EH (cell line): ENCODE results near the gene NFE2L2.
A peak's percentile ranks its signal among the peaks of the same experiment; 100 is the strongest.
"Not testable (repeated sequence)": the region's sequence is repeated elsewhere in the genome, so short reads cannot be mapped to it uniquely, and the experiment has no call there.

Source experiments
- DNase-seq: peaks from one replicate; pipeline ENCODE4 v3.0.0-alpha.2; 2015; ENCODE audit warnings: low read depth

NFE2L2 gene

DNA sequence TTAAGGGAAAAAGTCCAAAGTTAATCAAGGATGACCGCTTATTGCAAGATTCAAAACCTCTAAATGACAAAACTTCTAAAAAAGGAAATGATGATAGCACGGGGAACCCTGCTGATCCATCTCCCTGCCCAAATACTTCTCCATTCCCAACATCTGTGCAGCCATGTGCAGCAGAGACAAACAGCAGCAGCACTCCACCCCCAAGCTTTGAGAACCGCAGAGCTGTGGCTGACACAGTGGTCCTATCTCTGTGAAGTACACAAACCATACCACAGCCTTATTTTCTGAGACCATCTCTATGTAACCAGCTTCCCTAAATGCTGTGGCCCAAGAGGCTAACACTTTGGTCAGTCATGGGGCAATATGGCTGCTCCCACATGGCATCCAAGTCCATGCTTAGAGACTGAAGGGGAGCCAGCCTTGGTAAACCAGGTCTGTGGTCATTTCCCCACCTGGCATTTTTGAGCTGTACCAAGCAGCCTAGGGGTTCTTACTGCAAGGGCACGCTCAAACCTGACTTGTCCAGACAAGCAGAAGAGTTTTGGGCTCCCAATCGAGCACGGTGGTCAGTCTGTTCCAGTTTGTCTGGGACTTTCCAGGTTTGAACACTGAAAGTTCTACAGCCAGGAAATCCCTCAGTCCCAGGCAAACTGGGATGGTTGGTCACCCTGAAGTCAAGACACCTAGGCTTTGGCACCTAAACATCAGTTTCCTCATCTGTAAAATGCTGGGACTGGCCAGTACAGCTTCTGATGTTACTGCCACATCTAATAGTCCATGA lies 17.1 kb upstream of the NFE2L2 start:
- DNase-seq = no peak

- no peak for DNase-seq
Measured at GRCh38 chr2:177279847-177280246, 15.3 kb upstream of the NFE2L2 start.

DNA sequence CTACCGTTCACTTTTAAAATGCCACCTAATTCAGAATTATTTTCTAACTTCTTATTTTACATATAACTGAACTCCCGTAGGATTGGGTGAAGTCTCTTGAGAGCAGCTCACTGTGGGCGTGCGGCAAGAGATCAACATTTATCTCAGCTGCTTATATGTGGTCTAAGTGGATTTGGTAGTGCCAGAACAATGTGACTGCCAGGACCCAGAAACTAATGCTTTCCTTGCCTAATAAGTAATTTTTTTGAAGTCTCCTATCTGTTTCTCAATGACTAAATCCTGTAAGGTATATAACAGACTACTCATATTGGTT lies 11.2 kb upstream of the NFE2L2 start:
- no peak for DNase-seq

GRCh38 chr2:177275040-177275742 lies 10.7 kb upstream of the NFE2L2 start:
- peak; percentile 72 for DNase-seq

DNA sequence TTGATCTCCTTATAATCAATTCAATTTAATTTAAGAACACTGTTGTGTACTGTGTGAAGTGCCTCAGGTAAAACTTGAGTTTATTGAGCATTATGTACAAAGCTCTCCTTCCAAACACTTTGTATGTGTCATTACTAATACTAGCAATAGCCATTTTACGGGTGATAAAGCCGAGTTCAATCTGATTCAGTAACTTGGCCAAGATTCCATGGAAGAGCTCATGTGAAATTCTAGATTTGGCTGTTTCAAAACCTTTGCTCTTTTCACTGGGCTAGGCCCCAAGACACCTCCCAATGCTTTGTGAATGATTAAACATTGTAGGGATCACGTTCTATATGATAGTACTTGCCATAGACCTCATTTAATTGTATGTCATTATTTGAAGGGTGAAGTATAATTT lies 8.9 kb upstream of the NFE2L2 start:
- no peak for DNase-seq

- no peak for DNase-seq
Measured at GRCh38 chr2:177272765-177273164, 8.2 kb upstream of the NFE2L2 start.

DNA sequence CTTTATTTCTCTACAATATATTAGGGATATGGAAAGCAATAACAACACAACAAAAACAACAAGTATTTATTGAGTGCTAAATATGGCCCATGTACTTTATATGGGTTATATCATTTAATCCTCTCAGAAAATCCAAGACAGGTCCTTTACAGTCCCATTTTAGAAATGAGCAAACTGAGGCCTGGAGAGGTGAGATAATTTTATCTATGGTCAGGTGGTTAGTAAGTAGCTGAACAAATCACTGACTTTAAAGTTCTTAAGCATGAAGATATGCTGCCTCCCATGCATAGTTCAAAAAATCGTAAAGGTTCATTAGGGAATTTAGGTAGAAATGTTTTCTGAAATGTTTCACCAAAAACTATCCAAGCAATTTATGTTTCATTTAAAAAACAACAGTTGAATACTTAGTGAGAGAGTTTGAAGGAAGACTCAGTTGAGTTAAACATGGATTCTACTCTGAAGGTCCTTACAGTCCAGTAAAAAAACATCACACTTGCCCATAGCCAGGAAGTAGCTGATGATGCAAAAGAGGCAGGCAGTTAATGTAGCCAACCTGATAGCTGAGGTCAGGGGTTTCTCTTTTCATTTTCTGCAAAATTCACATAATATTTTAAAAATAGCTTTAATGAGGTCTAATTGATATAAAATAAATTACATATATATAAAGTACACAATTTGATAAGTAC lies 7.6 kb upstream of the NFE2L2 start:
- DNase-seq = no peak

GRCh38 chr2:177270531-177270930 lies 6.0 kb upstream of the NFE2L2 start:
- no peak for DNase-seq

DNA sequence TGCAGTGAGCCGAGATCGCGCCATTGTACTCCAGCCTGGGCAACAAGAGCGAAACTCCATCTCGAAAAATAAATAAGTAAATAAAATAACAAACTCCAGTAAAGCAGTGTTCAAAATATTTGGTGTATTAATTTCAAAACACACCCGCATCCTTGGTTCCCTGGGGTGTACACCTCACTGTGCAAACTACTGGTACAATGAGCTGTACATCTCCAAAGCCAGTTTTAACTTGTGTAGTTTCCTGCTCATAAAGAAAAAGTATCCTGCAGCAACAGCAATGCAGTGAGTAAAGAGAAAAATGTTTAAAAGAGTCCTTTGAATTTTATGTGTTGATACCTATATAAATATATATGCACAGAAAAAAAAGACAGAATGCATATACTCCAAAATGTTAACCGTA lies 4.4 kb upstream of the NFE2L2 start:
- DNase-seq = no peak

- DNase-seq = no peak
Measured at GRCh38 chr2:177268187-177268871, 3.8 kb upstream of the NFE2L2 start.

DNA sequence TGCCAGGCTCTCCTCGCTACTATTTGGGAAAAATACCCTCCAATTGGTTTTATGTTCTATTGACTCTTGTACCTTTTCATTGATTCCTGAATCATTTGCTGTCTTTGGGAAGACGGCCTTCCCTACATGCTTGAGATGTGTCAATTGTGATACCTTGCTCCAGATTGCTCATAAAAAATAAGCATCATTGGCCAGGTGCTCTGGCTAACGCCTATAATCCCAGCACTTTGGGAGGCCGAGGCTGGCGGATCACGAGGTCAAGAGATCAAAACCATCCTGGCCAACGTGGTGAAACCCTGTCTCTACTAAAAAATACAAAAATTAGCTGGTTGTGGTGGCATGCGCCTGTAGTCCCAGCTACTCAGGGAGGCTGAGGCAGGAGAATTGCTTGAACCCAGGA lies 2.4 kb upstream of the NFE2L2 start:
- not testable (repeated sequence) for DNase-seq

DNA sequence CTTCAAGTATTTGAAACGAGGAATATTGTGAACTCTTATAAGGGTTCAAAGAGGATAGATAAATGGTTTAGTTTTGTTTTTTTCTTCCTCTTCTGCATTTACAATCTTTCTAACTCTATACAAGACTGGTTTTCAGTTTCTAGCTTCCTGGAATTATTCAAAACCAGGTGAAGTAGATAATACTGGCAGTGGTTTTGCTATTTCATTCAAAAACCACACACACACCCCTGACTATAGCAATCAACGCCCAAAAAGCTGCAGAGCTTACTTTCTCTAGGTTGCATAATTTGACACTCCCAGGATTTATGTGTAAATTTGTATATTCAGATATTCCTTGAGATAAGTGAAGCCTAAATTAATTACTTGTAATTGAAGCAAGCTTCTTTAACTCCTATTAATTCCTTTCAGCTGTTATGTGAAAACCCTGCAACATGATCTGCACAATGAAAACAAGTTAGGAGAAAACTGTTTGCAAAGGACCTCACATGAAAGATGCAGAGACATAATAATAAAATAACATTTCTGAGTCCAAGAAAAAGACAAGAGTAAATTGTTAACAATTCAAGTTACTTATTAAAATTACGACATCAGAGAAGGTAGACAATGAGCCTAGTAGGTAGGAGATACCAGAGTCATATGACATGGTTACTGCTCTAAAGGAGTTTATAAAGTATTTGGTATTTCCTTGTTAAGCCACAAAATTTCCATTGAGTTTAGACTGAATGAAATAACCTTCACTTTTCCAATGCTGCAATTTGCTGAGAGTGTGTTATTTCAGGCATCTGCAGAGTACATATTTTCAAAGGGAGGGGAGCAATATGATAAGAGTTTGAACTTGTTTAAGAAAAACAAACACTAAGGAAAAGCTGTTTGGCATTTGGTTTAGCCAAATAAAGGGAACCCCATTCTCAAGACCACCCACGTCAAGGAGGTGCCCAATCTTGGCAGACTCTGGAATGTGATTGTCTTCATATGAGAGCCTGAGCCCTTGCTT lies 1.6 kb upstream of the NFE2L2 start:
- DNase-seq = peak; percentile 57

DNA sequence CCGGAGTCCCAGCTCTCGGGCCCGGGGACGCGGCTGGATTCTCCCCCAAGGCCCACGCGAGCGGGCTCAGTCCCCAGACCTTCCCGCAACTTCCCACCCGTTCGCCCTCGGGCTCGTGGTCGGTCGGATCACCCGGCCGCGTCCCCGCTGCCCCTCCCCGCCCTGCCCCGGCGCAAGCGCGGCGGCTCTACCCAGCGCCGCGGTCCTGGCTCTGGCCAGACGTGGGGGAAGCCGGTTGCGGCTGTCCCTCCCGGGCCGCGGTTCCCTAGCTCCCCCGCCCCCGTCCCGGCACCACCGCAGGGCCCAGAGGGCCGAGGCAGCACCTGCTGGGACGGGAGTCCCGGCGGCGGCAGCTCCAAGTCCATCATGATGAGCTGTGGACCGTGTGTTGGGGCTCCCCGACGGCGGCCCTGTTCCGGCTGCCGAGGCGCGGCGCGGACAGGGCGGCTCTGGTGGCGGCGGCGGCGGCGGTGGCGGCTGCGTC lies 276 bp downstream of the NFE2L2 start:
- peak; percentile 55 for DNase-seq

GRCh38 chr2:177263451-177264208 lies 897 bp downstream of the NFE2L2 start:
- peak; percentile 96 for DNase-seq

DNA sequence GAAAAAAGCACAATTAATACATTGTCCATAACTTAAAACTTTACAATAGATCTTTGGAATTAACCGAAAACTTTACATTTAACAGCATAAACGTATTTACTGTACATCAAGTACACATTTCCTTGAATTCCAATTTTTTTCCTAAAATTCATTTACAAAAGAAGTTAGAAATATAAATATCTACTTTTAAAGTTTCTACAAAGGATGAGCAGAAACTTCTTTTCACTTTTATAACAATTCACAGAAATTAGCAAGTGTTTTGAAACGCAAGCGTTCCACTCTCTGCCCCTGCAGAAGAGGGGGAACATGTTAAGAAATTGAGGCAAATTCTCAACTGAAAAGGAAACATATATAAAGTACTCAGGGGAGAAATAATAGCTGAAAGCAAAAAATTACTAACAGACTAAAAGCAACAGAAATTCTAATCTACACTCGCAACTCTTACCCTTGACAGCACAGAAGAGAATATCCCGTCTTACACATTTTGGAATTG lies 1.5 kb downstream of the NFE2L2 start:
- no peak for DNase-seq

GRCh38 chr2:177262092-177262491 lies 2.4 kb downstream of the NFE2L2 start:
- DNase-seq = no peak

DNA sequence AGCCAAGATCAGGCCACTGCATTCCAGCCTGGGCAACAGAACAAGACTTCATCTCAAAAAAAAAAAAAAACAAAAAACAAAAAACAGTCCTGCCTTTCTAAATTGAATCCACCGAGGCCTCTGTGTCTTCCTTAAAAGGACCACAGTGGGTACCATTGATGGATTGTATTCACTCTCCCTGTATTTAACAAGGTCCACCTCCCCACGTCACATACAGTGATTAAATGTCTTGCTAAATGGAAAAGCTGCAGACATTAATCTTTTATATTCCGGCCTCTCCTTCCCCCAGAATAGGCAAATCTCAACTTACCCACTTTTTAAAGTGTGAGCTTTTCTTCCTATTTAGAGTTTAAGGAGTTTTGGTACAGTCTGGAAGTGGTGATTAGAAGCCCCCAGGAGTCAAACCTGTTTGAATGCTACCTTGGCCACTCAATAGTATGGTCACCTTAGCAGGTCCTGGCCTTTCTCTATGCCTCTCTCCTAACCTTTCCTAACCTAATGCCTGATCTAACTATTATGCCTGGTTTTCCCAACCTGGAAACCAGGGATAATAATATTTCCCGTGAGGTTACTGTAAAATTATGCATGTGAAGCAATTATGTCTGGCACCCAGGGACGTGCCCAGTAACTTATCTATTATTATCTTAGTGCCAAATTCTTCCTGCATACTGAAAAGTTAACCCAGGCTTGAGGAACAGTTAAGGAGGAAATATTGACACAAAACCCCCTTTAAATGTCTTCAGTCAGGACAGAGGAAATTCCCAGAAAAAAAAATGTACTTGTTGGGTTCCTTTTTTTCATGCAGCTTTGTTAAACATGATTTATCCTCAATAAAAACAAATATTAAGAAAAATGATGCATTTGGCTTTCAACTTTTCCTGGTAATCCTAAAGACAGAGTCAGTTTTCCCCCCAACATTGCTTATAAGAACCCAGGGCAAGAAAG lies 3.1 kb downstream of the NFE2L2 start:
- no peak for DNase-seq

DNA sequence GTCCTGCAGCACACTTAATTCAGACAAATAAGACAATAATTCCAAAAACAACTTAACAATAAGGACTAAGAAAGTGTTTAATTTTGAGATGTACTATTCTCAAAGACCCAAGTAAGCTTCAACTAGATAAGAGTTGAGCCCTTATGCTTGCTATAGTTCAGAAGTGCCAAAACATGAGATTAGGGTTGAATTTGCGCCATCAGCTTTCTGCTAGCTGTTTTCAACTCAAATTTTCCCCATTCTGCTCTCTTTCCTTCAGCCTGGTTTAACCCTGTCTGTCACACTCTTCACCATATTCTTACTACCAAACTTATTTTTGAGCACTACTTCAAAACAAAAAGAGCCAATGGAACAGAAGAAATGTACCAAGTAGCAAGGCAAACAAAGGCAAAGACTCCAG lies 4.1 kb downstream of the NFE2L2 start:
- no peak for DNase-seq

- DNase-seq = no peak
Measured at GRCh38 chr2:177258059-177258458, 6.5 kb downstream of the NFE2L2 start.
